MCF 10A (cell line): Measurements from ENCODE around the gene ATP1A2. TPM values are rescaled to one million over a fixed set of nuclear protein-coding genes. Genes with fewer than 3 reads are reported as not detected.

Source experiments
- BruUV-seq: library from RNA; stranded (reverse); fragments of 400-500 nt; replicated peaks from 2 replicates; lab custom pipeline; 2021; lab: Mats Ljungman, UMichigan
- CTCF ChIA-PET: fragments of 300-600 bp; sonication (Branson Sonifier 250); formaldehyde crosslinking; extraction: SDS; loops from one replicate; lab custom pipeline; 2021; ENCODE audit warnings: antibody characterized with exemption, inconsistent platforms; lab: Yijun Ruan, JAX
- POLR2A ChIA-PET: fragments of 300-600, 350-650 bp; sonication (Branson Sonifier 250); formaldehyde crosslinking; extraction: SDS; loops from one replicate; lab custom pipeline; 2020; ENCODE audit warnings: antibody characterized with exemption, inconsistent platforms; lab: Yijun Ruan, JAX
- DNase-seq: peaks from one replicate; pipeline ENCODE4 v3.0.0-alpha.2; 2018; ENCODE audit not compliant: unreplicated experiment
- H3K27ac Mint-ChIP-seq: one replicate; pipeline ENCODE4 v1.8.0; 2022; ENCODE audit warnings: mild to moderate bottlenecking, low read depth, mixed read lengths; ENCODE audit not compliant: unreplicated experiment
- H3K27me3 Mint-ChIP-seq: one replicate; pipeline ENCODE4 v1.8.0; 2022; ENCODE audit warnings: mixed read lengths; ENCODE audit not compliant: insufficient read depth, unreplicated experiment
- H3K36me3 Mint-ChIP-seq: one replicate; pipeline ENCODE4 v1.8.0; 2022; ENCODE audit warnings: mild to moderate bottlenecking, moderate library complexity, mixed read lengths; ENCODE audit not compliant: insufficient read depth, unreplicated experiment
- H3K4me1 Mint-ChIP-seq: one replicate; pipeline ENCODE4 v1.8.0; 2022; ENCODE audit warnings: mixed read lengths; ENCODE audit not compliant: insufficient read depth, unreplicated experiment
- H3K4me3 Mint-ChIP-seq: one replicate; pipeline ENCODE4 v1.8.0; 2022; ENCODE audit warnings: mild to moderate bottlenecking, moderate library complexity, mixed read lengths; ENCODE audit not compliant: unreplicated experiment
- H3K9me3 Mint-ChIP-seq: one replicate; pipeline ENCODE4 v1.8.0; 2022; ENCODE audit warnings: mixed read lengths; ENCODE audit not compliant: unreplicated experiment
- CTCF ChIP-seq: fragments of 200-600 bp; IDR thresholded peaks from one replicate; pipeline ENCODE4 v1.8.0; 2022; ENCODE audit warnings: antibody characterized with exemption, mild to moderate bottlenecking; ENCODE audit not compliant: unreplicated experiment
- intact Hi-C: fragments of 100-400 bp; cut with micrococcal nuclease; formaldehyde crosslinking; loops from 2 replicates; pipeline ENCODE4 v1.14.1; 2022
- total RNA-seq: library from RNA; stranded (reverse); gene quantifications from 2 replicates; pipeline ENCODE4 v1.2.3, GENCODE V29; 2022

ATP1A2 gene
- total RNA-seq, 1 experiment from 2014 or later: not detected

GRCh38 chr1:160139840-160140239 lies 24.3 kb downstream of the ATP1A2 start:
- H3K9me3 Mint-ChIP-seq: no peaks in the 10 kb centered on the region
- H3K4me1 Mint-ChIP-seq: no peaks in the 10 kb centered on the region
- no peak for TF ChIP-seq CTCF
- no peaks in the 10 kb centered on the region for H3K36me3 Mint-ChIP-seq
- no peak for DNase-seq
- ChIA-PET POLR2A (no interaction called here), CTCF (interaction anchor here (1.2 kb wide), 1 partner anchor 53 kb away, joined by 3 read pairs; no protein-coding TSS in a partner anchor)
- H3K27me3 Mint-ChIP-seq: peaks cover 36% of the 10 kb centered on the region
- no peak overlapping the region for H3K27ac Mint-ChIP-seq
- H3K4me3 Mint-ChIP-seq: no peak overlapping the region
- no TSS peak for BruUV-seq
- intact Hi-C loops: no loop called here

DNA sequence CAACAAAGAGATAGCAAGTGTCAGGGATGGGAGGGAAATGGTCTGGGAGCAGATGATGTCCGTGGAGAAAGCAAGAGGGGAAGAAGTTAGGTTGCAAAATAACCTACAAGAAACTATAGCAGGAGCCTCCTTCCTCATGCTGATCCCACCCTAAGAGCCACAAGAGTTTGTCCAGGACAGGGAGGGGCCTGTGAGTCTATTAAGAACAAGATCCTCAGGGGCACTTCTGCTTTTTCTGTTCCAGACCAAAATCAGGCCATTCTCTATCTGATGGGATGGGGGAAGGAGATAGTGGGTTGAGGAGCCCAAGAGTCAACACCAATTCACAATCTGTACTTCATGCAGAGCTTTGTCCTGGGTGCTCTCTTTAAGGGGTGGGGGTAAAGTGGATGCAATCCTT lies 28.1 kb downstream of the ATP1A2 start:
- intact Hi-C loops: no loop called here
- H3K36me3 Mint-ChIP-seq: no peaks in the 10 kb centered on the region
- H3K27ac Mint-ChIP-seq: no peak overlapping the region
- POLR2A ChIA-PET: no interaction called here
- no peak overlapping the region for H3K4me3 Mint-ChIP-seq
- TF ChIP-seq CTCF: no peak
- BruUV-seq: no TSS peak
- DNase-seq: no peak
- H3K27me3 Mint-ChIP-seq: peaks cover 36% of the 10 kb centered on the region
- peaks cover under 1% of the 10 kb centered on the region for H3K4me1 Mint-ChIP-seq
- H3K9me3 Mint-ChIP-seq: no peaks in the 10 kb centered on the region
- CTCF ChIA-PET: interaction anchor here (0.6 to 1.1 kb wide), 4 partner anchors 14 to 51 kb away, joined by 3 to 4 read pairs (median 3); no protein-coding TSS in a partner anchor

DNA sequence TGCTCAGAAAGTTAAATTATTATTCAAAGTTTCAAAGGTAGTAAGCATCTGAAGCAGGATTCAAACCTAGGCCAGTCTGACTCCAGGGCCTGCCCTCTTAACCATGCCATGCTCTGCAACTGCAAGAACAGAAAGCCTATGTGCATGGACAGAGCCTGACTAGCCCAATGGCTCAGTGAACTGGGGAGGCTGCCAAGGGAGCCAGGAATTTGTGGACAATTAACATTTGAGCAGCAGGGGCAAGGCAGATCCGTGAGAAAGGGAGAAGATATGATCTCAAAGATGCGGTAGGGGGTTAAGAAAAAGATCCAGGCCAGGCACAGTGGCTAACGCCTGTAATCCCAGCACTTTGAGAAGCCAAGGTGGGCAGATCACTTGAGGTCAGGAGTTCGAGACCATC lies 29.4 kb downstream of the ATP1A2 start:
- Mint-ChIP-seq H3K27me3 (peaks cover 31% of the 10 kb centered on the region), H3K36me3 (no peaks in the 10 kb centered on the region), H3K27ac (no peak overlapping the region)

GRCh38 chr1:160146107-160146506 lies 30.5 kb downstream of the ATP1A2 start:
- intact Hi-C loops: no loop called here
- ChIA-PET CTCF (interaction anchor here (1.2 to 1.5 kb wide), 2 partner anchors 60 to 99 kb away, joined by 3 to 4 read pairs; no protein-coding TSS in a partner anchor), POLR2A (no interaction called here)
- Mint-ChIP-seq H3K27ac (no peak overlapping the region), H3K27me3 (peaks cover 20% of the 10 kb centered on the region), H3K36me3 (no peaks in the 10 kb centered on the region), H3K4me3 (no peak overlapping the region), H3K4me1 (peaks cover 12% of the 10 kb centered on the region), H3K9me3 (no peaks in the 10 kb centered on the region)
- no peak for TF ChIP-seq CTCF
- DNase-seq: no peak
- no TSS peak for BruUV-seq

More for the DNA sequence above, 29.4 kb downstream of the ATP1A2 start:
- no peaks in the 10 kb centered on the region for H3K9me3 Mint-ChIP-seq
- peaks cover 12% of the 10 kb centered on the region for H3K4me1 Mint-ChIP-seq
- no peak for DNase-seq
- ChIA-PET CTCF (interaction anchor here (0.7 kb wide), 1 partner anchor 15 kb away, joined by 3 read pairs; no protein-coding TSS in a partner anchor), POLR2A (no interaction called here)
- intact Hi-C loops: no loop called here
- BruUV-seq: no TSS peak
- no peak overlapping the region for H3K4me3 Mint-ChIP-seq
- no peak for TF ChIP-seq CTCF
